HG03469 (cell line): ENCODE data around the gene TMSB15B.
"Not testable (repeated sequence)": the region's sequence is repeated elsewhere in the genome, so short reads cannot be mapped to it uniquely, and the experiment has no call there.

Experiments used
- ATAC-seq: cut with Tn5 transposase; IDR thresholded peaks from one replicate; pipeline ENCODE4 v1.9.1; 2021; ENCODE audit warnings: mild to moderate bottlenecking, moderate library complexity, moderate number of reproducible peaks; ENCODE audit not compliant: unreplicated experiment

Gene TMSB15B

DNA sequence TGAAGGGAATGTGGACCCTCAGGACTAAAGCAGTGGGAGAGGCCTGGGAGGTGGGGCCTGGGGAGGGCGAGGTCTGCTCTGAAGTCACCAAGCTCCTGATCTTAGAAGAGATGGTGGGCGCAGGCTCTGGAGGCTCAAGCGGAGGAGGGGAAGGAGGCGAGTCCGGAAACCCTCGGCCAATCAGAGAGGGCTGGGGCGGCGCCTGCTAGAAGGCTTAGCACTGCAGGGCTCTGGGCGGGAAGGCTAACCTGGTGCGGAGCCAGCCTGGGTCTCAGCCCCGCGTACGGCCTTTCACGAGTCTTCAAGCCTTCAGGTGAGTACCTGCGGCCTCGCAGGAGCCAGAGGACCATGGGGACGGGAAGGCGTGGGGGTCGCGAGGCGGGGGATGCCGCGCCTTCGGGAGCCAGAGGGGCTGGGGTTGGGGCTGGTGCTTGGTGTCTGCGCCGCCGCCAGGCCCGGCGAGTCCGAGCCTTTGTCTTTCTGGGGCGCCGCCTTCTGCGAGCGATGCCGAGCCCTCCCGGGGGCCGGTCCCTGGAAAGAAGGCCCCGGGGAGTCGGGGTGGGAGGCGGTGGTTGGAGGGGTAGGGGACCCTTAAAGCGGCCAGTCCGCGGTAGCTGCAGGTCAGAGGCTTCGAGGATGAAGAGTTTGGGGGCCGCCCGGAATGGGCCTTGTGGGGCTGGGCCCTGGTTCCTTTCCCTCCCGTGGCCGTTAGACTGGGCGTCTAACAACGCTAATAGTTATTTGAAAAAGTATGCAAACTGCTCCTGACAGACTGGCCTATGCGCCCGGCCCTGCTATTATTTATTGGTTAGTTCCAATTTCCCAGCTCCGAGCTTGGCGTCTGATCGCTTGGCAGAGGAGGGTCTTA is at the start of gene TMSB15B:
TSS of gene TMSB15B (plus strand) at position 217 of the 868 bp plus-strand sequence.
- peak; percentile 97 for ATAC-seq

DNA sequence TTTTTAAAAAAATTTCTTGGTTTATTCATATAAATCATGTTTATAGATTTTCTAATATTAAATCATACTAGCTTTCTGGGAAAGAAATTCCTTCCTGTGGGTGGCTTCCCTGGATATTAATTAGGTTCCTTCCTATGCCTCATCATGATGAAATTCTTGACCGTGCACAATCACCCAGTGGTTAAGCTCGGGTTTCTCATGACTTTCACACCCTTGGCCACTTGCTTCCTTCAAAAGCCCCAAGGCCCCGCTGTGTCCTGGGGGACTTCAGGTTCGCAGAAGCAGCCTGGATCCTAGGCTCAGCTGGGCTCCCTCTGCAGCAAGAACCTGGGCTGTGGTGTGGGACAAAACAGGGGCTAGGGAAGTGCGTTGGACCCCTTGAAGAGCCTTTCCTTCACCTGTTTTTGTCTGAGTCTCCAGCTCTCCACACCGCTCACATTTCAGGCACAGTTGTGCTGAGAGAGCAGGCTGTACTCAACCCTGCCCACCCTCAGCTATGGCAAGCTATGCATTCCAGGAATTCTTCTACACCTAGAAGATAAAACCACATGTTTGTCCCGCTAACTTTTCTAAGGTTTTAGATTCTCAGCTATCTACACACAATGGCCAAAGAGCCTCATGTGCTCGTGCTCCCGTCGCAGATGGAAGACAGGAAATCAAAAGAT is 48.9 kb upstream of the TMSB15B start:
- ATAC-seq: no peak

DNA sequence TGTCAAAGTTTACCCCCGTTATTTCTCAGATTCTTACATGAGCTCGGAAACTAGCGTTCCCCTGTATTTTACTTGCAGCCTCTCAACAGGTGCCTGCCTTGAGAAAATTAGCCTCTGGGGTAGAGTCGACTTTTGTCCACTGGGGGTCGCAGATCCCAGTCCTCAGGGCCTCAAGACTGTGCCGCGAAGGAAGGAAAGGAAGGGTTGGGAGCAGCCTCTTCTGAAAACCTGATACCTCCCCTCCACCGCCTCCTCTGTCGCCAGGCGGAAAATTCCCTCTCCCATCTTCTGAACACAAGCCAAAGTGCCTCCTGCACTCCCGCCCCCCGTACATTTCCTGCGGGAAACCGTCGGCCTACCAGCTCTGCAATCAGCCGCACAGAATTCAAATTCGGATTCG is 44.4 kb upstream of the TMSB15B start:
- ATAC-seq: no peak

DNA sequence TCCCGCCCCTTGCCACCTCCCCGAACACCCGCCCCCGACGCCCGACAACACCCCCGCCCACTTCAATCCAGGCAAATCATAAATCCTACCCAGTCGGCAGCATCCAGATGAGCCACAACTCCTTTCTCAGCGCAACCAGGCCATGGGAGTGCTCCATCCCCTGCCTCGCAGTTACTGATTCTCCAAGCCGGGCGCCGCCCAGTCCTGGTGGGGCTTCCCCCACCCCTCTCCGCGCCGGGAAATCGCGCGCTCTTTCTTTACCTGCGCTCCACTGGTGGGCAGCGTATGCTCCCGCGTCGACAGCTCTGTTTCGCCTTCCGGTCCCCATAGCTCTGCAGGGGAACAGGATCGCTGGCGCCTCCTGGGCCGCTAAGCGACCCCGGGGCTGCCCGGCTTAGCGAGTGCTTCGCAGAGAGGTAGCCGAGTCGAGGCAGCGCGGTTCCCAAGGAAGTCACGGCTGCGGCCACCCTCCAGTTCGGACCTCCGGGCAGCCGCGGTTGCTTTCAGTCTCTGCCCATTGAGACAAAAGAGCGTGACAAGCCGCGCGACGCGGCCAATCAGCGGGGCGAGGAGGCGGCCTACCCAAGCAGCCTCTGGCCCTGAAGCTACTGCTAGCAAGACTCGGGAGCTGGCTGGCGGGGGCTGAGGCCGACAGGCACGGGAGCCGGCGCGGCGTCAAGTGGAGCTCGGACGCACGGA is 43.7 kb upstream of the TMSB15B start:
- peak; percentile 50 for ATAC-seq

DNA sequence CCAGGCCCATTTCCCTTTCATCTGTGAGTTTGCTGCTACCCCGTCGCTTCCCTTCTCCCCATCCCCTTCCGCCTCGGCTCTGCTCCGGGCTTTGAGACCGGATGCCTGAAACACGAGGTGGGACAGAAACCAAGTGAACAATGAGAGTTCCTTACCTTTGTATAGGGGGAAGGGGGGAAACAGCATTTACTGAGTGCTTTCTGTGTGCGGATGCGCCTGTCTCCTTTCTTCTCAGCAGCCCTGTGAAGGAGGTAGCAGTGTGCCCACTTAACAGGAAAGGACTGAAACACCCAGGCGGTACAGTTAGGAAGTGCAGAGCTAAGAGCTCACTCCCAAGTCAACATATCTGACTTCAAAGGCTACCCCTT is 43.2 kb upstream of the TMSB15B start:
- ATAC-seq: peak; percentile 48

DNA sequence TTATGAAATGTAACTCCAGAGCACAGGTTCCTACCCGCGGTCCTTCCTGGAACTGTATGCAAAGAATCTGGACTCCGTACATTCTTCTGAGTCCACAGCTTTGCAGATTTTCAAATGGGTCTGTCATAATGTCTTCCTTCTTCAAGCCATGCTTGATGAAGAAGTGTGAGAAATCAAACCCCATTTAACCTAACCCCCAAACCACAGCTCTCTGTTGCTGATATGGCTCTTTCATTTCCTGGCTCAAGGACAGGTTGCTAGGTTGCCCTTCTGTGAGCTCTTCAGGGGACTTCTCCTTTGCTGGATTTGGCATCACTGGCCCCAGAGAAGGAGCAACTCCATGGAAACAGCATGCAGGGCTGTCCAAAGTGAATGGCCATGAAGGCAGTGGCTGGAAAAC is 41.9 kb upstream of the TMSB15B start:
- ATAC-seq: peak; percentile 44

DNA sequence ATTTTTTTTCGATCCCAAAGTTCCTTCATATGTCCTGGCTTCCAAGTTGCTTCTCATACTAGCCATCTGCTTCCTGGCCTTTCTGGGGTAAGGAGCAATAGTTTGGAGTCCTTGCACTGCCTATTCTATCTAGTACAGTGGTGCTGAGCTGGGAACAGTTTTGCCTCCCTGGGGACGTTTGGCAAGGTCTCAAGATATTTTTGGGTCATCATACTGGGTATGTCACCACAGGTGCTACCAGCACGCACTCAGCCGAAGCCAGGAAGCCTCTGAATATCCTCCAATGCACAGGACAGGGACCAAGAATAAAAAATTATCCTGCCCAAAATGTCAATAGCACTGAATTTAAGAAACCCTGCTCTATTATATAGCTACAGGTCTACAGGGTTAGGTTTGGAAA is 35.4 kb upstream of the TMSB15B start:
- peak; percentile 68 for ATAC-seq

DNA sequence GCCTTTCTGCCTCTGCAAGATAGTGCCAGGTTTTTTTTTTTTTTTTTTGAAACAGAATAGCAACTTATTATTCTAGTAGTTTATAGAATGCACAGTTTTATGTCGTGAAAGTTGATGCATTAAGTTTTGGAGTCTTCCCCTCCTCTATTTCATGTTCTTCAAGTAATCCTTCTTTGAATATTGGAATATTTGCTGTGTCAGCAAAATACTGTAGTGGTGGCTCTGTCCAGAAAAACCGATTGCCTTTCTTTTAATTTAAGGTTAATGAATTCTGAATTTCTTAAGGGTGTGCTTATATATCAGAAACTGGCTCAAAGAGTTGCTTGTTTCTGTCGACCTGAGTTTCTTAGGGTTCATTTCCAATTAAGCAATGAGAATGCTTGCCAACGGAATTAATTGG is 34.8 kb upstream of the TMSB15B start:
- ATAC-seq: no peak

DNA sequence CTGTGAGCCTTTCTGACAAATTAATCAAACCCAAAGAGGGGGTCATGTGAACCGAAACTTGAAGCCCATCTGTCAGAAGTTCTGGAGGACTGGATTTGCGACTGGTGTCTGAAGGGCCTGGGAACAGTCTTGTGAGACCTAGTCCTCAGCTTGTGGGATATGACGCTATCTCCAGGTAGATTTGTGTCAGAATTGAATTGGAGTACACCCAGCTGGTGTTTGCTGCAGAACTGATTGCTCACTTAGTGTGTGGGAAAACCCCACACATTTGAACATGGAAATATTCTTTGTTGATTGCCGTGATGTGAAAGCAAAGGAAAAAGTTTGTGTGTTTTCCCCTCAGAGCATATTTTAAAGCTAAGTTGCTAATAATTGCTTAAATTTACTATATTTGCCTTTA is 30.3 kb upstream of the TMSB15B start:
- peak; percentile 90 for ATAC-seq

DNA sequence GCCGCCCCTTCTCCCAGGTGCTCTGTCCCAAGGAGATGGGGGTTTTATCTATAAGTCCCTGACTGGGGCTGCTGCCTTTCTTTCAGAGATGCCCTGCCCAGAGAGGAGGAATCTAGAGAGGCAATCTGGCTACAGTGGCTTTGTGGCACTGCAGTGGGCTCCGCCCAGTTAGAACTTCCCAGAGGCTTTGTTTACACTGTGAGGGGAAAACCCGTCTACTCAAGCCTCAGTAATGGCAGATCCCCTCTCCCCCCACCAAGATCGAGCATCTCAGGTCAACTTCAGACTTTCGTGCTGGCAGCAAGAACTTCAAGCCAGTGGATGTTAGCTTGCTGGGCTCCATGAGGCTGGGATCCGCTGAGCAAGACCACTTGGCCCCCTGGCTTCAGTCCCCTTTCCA is 22.2 kb upstream of the TMSB15B start:
- not testable (repeated sequence) for ATAC-seq

DNA sequence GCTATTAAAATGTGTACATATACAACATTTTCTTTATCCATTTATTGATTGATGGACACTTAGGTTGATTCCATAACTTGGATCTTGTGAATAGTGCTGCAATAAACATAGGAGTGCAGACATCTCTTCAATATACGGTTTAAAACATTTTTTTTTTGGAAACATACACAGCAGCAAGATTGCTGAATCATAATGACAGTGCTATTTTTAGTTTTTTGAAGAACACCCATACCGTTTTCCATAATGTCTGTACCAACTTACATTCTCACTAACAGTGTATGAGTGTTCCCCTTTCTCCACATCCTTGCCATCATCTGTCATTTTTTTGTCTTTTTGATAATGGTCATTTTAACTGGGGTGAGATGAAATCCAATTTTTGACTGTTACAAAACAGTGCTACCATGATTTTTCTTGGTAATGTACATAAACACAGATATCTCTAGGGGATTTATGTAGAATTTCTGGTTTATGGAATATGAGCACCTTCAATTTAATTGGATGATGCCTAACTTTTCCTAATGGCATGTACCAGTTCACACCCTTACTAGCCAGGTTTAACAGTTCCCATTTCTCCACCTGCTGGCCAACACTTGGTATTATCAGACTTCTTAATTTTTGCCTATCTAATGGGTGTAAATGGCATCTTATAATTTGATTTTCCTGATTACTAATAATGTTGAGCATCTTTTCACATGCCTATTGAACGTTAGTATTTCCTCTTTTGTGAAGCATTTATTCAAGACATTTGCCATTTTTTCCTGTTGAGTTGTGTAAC is 21.0 kb upstream of the TMSB15B start:
- no peak for ATAC-seq

DNA sequence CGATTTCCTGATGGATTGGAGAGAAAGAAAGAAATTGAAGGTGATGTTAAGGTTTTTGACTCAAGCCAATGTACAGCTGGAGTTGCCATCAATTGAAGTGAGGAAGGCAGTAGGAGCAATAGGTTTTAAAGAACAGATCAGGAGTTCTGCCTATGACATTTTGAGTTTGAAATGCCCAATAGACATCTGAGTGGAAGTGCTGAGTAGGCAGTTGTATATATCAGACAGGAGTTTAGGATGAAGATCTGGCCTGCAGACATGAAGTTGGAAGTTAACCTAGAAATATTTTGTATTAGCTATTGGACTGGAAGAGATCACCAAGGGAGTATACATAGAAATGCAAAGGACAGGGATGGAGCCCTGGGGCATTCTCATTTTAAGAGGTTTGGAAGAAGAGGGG is 12.9 kb upstream of the TMSB15B start:
- ATAC-seq: no peak

DNA sequence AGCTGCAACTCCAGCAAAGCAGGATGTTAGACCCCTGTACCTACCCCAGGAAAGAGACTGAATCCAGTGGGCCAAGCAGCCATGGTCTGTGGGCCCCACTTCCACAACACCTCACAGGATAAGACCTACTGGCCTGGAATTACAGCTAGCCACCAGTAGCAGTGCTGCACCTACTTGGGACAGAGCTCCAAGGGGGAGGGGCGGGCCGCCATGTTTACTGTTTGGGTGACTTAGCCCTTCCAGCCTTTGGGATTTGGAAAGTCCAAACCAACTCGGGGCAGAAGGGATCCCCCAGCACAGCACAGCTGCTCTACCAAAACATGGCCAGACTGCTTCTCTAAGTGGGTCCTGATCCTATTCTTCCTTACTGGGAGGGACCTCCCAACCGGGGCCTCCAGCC is 9.1 kb upstream of the TMSB15B start:
- no peak for ATAC-seq

DNA sequence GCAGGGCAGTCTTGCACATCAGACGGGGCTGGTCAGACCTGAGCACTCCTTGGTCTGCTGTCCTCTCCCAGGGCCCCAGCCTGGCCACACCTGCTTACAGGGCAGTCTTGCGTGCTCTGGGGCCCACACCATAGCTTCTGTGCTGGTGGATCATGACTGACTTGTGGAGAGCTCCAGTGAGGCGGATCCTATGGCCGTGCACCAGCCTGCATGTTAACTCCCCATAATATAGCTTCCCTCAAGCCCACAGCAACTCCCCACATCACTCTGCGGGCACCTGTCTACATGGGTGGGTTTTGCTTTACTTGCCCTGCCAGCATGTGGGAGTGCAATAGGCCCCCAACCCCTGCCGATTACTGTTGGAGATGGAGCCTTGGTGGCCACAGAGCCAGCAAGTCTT is 8.2 kb upstream of the TMSB15B start:
- no peak for ATAC-seq

DNA sequence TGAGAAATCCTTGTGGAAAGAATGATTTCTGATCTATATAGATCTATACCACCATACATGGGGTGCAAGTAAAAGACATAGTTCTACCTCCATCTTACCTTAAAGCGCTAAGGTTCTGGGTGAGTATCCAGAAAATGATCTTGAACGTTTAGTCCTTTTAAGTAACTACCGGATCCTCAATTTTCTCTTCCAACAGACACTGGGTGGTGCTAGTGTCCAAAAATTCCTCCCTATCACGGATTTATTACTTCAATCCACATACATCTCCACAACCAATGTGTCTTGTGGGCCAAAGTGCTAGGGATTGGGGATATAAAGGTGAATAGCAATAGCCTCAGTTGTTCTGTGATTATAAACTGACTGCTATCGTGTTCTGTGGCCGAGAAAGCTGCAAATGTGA is 1.8 kb upstream of the TMSB15B start:
- ATAC-seq: not testable (repeated sequence)

DNA sequence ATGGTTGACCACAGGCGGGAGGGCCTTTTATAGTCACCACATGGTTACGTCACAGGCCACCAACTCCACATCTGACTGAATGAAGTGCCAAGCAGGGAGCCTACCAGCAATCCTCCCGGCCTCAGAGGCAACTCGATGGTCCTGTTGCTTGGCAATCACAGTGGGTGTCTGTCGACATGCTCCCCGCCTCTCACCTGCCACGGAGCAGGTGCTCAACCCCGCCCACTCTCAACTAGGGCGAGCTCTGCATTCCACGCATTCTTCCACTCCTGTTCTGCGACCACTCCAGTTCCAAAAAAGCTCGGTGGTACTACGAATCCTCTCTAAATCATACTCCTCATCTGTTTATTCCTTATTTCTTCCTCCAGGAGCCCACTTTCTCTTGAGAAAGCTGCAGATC is 21.1 kb downstream of the TMSB15B start:
- ATAC-seq: not testable (repeated sequence)

DNA sequence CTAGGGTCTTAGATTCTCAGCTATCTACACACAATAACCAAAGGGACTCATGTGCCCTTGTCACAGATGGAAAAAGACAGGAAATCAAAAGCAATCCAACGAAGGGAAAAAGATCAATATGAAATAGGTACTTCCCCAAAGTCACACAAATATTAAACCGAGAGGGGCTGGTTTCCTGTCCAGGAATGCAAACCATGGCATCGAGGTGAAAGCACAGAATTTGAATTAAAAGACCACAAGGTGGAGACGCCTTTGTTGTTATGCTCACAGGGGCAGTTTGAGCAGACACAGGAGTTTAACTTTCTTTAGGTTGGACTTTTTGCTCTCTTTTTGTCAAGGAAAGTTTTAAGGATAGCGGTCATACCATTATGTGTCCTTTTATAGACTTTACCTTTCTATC is 36.8 kb downstream of the TMSB15B start:
- no peak for ATAC-seq

DNA sequence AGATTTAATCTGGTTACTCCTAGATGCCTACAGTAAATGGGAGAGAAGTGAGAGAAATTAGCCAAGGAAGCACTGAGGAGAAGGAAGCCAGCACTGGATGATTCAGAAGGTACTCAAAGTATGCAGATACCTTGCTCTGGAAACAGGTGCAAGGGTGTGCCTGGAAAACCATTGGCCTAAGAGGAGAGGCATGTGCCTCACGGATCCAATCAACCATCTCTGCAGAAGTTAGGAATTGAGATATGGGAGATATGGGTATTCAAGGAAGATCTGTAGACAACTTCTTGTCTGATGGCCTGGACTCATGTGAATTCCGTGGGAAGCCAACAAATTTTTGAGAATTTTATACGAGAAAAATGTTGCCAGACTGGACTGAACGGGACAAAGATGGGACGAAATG is 46.4 kb downstream of the TMSB15B start:
- ATAC-seq: no peak

DNA sequence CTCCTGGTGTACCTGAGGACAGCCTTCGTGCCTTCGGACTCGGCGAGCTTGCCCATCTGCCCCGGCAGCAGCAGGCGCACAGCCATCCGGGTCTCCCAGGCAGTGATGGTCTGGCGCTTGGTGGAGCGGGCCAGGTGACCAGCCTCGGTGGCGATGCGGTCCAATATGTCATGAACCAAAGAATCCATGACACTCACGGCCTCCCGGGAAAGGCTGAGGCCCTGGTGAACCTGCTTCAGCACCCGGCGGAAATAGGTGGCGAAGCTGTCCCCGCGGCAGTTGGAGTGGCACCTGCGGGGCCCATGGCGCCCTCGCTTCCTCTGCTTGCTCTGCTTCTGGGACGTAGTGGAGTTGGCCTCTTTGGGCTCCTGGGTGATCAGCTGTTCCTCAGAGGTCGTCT is 50.7 kb downstream of the TMSB15B start:
- ATAC-seq: no peak

DNA sequence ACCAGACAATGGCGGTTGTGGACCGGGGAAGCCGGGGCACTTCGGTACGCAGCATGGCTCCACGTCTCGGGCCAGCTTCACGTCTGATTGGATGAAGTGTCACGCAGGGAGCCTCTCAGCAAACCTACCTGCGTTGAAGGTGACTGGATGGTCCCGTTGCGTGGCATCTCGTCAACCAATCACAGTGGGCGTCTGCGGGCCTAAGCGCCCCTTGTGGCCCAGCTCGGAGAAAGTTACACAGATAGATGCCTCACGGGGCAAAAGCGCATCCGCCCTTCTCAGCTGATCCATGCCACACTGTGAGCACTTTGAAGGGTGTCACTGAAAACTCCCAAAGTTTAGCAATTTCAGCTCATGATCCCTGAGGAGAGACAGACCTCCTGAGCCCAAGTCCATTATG is 51.2 kb downstream of the TMSB15B start, which contains the start of gene H2BW1:
TSS of gene H2BW1 (minus strand) at position 103 of the 400 bp plus-strand sequence. CDS start 132 bp downstream, outside the sequence.
- no peak for ATAC-seq

DNA sequence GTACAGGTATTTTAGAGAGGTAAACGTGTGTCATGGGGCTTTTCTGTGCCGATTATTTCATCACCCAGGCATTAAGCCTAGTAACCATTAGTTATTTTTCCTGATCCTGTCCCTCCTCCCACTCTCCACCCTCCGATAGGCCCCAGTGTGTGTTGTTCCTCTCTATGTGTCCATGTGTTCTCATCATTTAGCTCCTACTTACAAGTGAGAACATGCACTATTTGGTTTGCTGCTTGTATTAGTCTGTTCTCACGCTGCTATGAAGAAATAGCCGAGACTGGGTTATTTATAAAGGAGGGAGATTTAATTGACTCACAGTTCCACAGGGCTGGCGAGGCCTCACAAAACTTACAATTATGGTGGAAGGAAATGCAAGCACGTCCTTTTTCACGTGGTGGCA is 53.1 kb downstream of the TMSB15B start:
- not testable (repeated sequence) for ATAC-seq
